Left lung (tissue), 10 donors: ENCODE data around the gene ZC3H12C. TPM values are rescaled to one million over a fixed set of nuclear protein-coding genes. Genes with fewer than 3 reads are reported as not detected.

Source experiments
- ATAC-seq: fragments of 200-7000 bp; cut with Tn5 transposase; one replicate; pipeline ENCODE4 v1.9.1; 2020; ENCODE audit warnings: moderate library complexity
- DNase-seq, 4 donors: peaks; one replicate each; pipeline ENCODE4 v3.0.0-alpha.2; 2013 to 2020
- H3K27ac ChIP-seq, 2 donors: fragments of 200-600 bp; sonication (generic) in 1 of 2; one replicate each; pipeline versions ENCODE4 v1.5.0 to v1.8.0; 2020 to 2021
- H3K27me3 ChIP-seq, 2 donors: fragments of 200-600 bp; sonication (generic) in 1 of 2; one replicate each; pipeline versions ENCODE4 v1.5.0 to v1.8.0; 2020 to 2021
- H3K36me3 ChIP-seq, 2 donors: fragments of 200-600 bp; sonication (generic) in 1 of 2; one replicate each; pipeline versions ENCODE4 v1.5.0 to v1.8.0; 2020 to 2021
- H3K4me1 ChIP-seq, 2 donors: fragments of 200-600 bp; one replicate each; pipeline ENCODE4 v1.8.0; 2021
- H3K4me3 ChIP-seq, 2 donors: fragments of 200-600 bp; sonication (generic) in 1 of 2; one replicate each; pipeline versions ENCODE4 v1.5.0 to v1.8.0; 2020 to 2021; ENCODE audit warnings: mild to moderate bottlenecking in 1 of 2
- H3K9me3 ChIP-seq, 2 donors: fragments of 200-600 bp; sonication (generic) in 1 of 2; one replicate each; pipeline versions ENCODE4 v1.5.0 to v1.8.0; 2020 to 2021
- intact Hi-C, 2 donors: fragments of 100-400 bp; cut with DNase I; formaldehyde crosslinking; loops; one replicate each; pipeline versions ENCODE4 v1.11.2 to v1.14.2; 2022
- polyA plus RNA-seq, 6 donors: library from polyadenylated mRNA; unstranded; fragments of 120-200 nt; gene quantifications; one replicate each; pipeline ENCODE4 v1.2.1, GENCODE V29; 2013; ENCODE audit not compliant: insufficient read length in 6 of 6
- total RNA-seq, 2 donors: library from RNA; stranded (reverse); fragmentation: NEBNext Ultra II Directional; extraction: Animal tissue kit (Norgen Biotek cat#: 25700); gene quantifications; one replicate each; pipeline ENCODE4 v1.2.1, GENCODE V29; 2021
- TF ChIP-seq, protein P1 (sequence below), 2 donors: fragments of 200-600 bp; sonication (generic) in 1 of 2; IDR thresholded peaks; one replicate each; pipeline versions ENCODE4 v1.5.0 to v1.8.0; 2021; ENCODE audit warnings: antibody characterized with exemption in 2 of 2
- donor health status: DM: no; HTN: yes; CAD: no.
- donor health status: DM: no; HTN: no; CAD: no.

ZC3H12C gene
- total and polyA plus RNA-seq, 8 donors: 7.4 to 16.2 (median 9.2) TPM

DNA sequence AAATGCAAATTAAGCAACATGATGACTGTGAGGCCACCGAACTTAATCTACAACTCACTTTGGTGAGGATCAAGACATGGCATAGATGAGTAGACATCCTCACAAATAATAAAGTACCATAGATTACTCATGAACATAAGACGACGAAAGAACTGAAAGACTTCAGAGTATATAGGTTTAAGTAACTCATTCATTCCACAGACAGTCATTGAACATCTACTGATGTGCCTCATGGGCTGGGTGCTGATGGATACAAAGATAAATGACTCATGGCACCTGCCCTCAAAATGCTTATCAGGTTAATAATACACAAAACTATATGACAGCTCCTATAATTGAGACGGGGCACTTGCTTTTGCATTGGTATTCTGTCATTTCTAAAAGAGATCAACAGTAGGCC lies 63.3 kb downstream of the ZC3H12C start:
- intact Hi-C loops: no loop called here

DNA sequence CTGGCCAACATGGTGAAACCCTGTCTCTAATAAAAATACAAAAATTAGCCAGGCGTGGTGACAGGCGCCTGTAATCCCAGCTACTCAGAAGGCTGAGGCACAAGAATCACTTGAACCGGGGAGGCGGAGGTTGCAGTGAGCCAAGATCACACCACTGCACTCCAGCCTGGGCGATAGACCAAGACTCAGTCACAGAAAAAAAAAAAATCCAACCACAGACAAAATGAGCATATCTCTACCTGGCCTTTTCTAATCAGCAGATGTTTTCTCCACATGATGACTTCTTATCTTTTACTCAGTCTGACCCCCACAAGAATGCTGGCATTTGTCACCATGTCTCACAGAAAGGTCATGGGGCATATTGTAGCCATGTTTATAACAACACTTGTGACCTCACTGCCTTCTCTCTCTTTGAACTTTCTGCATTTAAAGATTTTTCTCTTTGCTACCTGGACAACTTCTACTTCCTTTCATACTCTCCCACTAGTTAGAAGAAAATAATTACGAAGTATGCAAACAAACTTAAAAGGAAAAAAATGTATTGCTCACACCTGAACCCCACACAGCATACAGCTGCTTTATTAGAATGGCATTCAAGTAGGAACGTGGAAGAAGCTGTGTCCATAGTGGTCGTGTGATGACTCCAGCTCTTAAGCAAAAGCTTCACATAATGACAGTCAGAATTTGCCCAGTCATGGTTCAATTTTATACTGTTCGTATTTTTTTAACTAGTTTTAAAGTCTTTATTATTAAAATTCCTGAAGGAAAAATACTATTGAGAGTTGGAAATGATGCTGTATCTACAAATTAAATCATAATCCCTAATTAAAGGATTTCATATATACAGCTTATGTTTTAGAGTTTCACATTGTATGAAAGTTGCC lies 65.4 kb downstream of the ZC3H12C start:
- ATAC-seq (peak; percentile 50), DNase-seq (no peak)
- TF ChIP-seq, protein P1, sequence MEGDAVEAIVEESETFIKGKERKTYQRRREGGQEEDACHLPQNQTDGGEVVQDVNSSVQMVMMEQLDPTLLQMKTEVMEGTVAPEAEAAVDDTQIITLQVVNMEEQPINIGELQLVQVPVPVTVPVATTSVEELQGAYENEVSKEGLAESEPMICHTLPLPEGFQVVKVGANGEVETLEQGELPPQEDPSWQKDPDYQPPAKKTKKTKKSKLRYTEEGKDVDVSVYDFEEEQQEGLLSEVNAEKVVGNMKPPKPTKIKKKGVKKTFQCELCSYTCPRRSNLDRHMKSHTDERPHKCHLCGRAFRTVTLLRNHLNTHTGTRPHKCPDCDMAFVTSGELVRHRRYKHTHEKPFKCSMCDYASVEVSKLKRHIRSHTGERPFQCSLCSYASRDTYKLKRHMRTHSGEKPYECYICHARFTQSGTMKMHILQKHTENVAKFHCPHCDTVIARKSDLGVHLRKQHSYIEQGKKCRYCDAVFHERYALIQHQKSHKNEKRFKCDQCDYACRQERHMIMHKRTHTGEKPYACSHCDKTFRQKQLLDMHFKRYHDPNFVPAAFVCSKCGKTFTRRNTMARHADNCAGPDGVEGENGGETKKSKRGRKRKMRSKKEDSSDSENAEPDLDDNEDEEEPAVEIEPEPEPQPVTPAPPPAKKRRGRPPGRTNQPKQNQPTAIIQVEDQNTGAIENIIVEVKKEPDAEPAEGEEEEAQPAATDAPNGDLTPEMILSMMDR (IDR thresholded peaks at IDR 0.05): no peak
- intact Hi-C loops: no loop called here
- peaks cover 0 to 38% of the 10 kb centered on the region in 2 donors for H3K36me3 ChIP-seq
- H3K4me3 ChIP-seq: no peak overlapping the region
- H3K27ac ChIP-seq: no peak overlapping the region
- no peaks in the 10 kb centered on the region for H3K4me1 ChIP-seq
- H3K27me3 ChIP-seq: no peaks in the 10 kb centered on the region
- no peaks in the 10 kb centered on the region for H3K9me3 ChIP-seq

More for the DNA sequence above, 63.3 kb downstream of the ZC3H12C start:
- ATAC-seq: no peak
- H3K4me1 ChIP-seq: no peaks in the 10 kb centered on the region
- H3K27me3 ChIP-seq: no peaks in the 10 kb centered on the region
- no peaks in the 10 kb centered on the region for H3K9me3 ChIP-seq
- no peak overlapping the region for H3K4me3 ChIP-seq
- H3K27ac ChIP-seq: no peak overlapping the region
- TF ChIP-seq, protein P1 (IDR thresholded peaks at IDR 0.05): no peak
- no peak for DNase-seq
- H3K36me3 ChIP-seq: peaks cover 0 to 37% of the 10 kb centered on the region in 2 donors

DNA sequence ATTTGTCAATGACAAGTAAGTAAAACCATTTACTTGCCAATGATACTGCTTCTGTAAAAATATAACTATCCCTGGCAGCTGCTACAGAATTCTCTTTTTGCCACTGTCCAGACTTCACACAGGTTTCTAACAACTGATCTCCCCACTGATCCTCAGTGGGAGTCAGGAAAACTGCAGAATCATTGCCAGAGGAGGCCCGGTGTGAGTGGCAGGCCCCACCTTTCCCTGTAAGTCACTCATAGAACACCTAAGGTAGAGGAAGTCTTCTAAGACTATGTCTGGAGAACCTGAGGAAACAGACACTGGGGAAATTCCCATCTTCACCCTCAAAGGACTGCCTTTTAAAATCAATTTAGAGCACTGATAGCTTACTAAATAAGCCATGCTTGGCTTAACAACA lies 66.3 kb downstream of the ZC3H12C start:
- Histone ChIP-seq H3K4me1 (no peaks in the 10 kb centered on the region), H3K27me3 (no peaks in the 10 kb centered on the region), H3K27ac (no peak overlapping the region), H3K9me3 (no peaks in the 10 kb centered on the region), H3K4me3 (no peak overlapping the region), H3K36me3 (peaks cover 0 to 42% of the 10 kb centered on the region in 2 donors)
- TF ChIP-seq, protein P1 (IDR thresholded peaks at IDR 0.05): no peak
- intact Hi-C loops: no loop called here
- DNase-seq: no peak
- no peak for ATAC-seq

DNA sequence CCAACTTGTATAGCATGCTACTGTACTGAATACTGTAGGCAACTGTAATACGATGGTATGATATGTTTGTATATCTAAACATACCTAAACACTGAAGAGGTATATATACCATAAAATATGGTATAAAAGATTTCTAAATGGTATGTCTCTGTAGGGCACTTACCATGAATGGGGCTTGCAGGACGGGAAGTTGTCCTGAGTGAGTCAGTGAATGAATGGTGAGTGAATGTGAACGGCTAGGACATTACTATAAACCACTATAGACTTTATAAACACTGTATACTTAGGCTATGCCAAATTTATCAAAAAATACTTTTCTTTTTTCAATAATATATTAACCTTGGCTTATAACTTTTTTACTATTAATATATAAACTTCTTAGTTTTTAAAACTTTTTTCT lies 66.8 kb downstream of the ZC3H12C start:
- Histone ChIP-seq H3K4me3 (no peak overlapping the region), H3K9me3 (no peaks in the 10 kb centered on the region), H3K36me3 (peaks cover 0 to 44% of the 10 kb centered on the region in 2 donors), H3K27ac (no peak overlapping the region), H3K4me1 (no peaks in the 10 kb centered on the region), H3K27me3 (no peaks in the 10 kb centered on the region)
- TF ChIP-seq, protein P1 (IDR thresholded peaks at IDR 0.05): no peak
- no peak for DNase-seq
- intact Hi-C loops: no loop called here
- no peak for ATAC-seq

DNA sequence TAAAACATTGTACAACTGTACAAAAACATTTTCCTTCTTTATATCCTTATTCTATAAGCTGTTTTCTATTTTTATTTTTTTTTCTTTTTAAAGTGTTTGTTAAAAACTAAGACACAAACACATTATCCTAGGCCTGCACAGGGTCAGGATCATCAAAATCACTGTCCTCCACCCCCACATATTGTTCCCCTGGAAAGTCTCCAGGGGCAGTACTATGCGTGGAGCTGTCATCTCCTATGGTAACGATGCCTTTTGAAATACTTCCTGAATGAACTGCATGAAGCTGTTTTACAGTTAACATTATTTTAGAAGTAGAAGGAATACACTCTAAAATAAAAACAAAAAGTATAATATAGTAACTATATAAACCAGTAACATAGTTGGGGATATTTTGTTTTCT lies 67.2 kb downstream of the ZC3H12C start:
- TF ChIP-seq, protein P1 (IDR thresholded peaks at IDR 0.05): no peak
- no peaks in the 10 kb centered on the region for H3K27me3 ChIP-seq
- ATAC-seq (no peak), DNase-seq (no peak)
- H3K4me1 ChIP-seq: no peaks in the 10 kb centered on the region
- no peak overlapping the region for H3K4me3 ChIP-seq
- intact Hi-C loops: no loop called here
- H3K27ac ChIP-seq: no peak overlapping the region
- peaks cover 0 to 48% of the 10 kb centered on the region in 2 donors for H3K36me3 ChIP-seq
- no peaks in the 10 kb centered on the region for H3K9me3 ChIP-seq
